Breast epithelium (tissue), 4 donors: ENCODE results near the gene BCL2L2. TPM values are rescaled to one million over a fixed set of nuclear protein-coding genes. Genes with fewer than 3 reads are reported as not detected.

Experiments used
- DNase-seq, 2 donors: peaks; one replicate each; pipeline ENCODE4 v3.0.0-alpha.2; 2019; ENCODE audit warnings: low spot score in 2 of 2
- H3K27ac ChIP-seq, 2 donors: fragments of 200-600 bp; sonication (generic) in 1 of 2; one replicate each; pipeline ENCODE4 v1.5.1; 2016 to 2019; ENCODE audit warnings: mild to moderate bottlenecking in 1 of 2
- H3K27me3 ChIP-seq, 2 donors: fragments of 200-600 bp; sonication (generic) in 1 of 2; one replicate each; pipeline versions ENCODE4 v1.5.1 to v1.6.0; 2017 to 2019; ENCODE audit warnings: control low read depth in 1 of 2, mild to moderate bottlenecking in 1 of 2
- H3K36me3 ChIP-seq: fragments of 200-600 bp; one replicate; pipeline ENCODE4 v1.5.1; 2019
- H3K4me1 ChIP-seq, 2 donors: fragments of 200-600 bp; sonication (generic); one replicate each; pipeline ENCODE4 v1.5.1; 2016 to 2019; ENCODE audit warnings: control low read depth in 1 of 2
- H3K4me3 ChIP-seq, 3 donors: fragments of 200-600 bp; sonication (generic); 1 replicate in 2 of 3; 2 replicates in 1 of 3; pipeline ENCODE4 v1.5.1; 2016 to 2019; ENCODE audit warnings: mild to moderate bottlenecking in 3 of 3, moderate library complexity in 2 of 3
- H3K9me3 ChIP-seq, 2 donors: fragments of 200-600 bp; sonication (generic) in 1 of 2; one replicate each; pipeline ENCODE4 v1.5.1; 2016 to 2019; ENCODE audit warnings: control low read depth in 1 of 2
- POLR2A ChIP-seq: fragments of 450-650 bp; IDR thresholded peaks from one replicate; pipeline ENCODE4 v1.6.1; 2016; ENCODE audit warnings: antibody characterized with exemption, mild to moderate bottlenecking, moderate library complexity
- POLR2AphosphoS5 ChIP-seq, 3 donors: sonication (generic); formaldehyde crosslinking; IDR thresholded peaks; one replicate each; pipeline ENCODE4 v1.6.1; 2017; ENCODE audit warnings: antibody characterized with exemption in 3 of 3
- intact Hi-C: fragments of 100-400 bp; cut with DNase I; formaldehyde crosslinking; loops from one replicate; pipeline ENCODE4 v1.15.1; 2023; ENCODE audit warnings: low total_unique reads
- total RNA-seq, 3 donors: library from RNA; depleted of rRNA; stranded (reverse); fragments of >200 nt; gene quantifications; one replicate each; pipeline ENCODE4 v1.1.0, GENCODE V29; 2016
- TF ChIP-seq, protein P1 (sequence below), 3 donors: fragments of 450-650 bp; IDR thresholded peaks; one replicate each; pipeline ENCODE4 v1.5.1; 2016 to 2017; ENCODE audit warnings: antibody characterized with exemption in 3 of 3, mild to moderate bottlenecking in 3 of 3, moderate library complexity in 3 of 3

Gene BCL2L2
- total RNA-seq, 3 donors from 2014 or later: 28.8 to 55.5 (median 48.2) TPM

DNA sequence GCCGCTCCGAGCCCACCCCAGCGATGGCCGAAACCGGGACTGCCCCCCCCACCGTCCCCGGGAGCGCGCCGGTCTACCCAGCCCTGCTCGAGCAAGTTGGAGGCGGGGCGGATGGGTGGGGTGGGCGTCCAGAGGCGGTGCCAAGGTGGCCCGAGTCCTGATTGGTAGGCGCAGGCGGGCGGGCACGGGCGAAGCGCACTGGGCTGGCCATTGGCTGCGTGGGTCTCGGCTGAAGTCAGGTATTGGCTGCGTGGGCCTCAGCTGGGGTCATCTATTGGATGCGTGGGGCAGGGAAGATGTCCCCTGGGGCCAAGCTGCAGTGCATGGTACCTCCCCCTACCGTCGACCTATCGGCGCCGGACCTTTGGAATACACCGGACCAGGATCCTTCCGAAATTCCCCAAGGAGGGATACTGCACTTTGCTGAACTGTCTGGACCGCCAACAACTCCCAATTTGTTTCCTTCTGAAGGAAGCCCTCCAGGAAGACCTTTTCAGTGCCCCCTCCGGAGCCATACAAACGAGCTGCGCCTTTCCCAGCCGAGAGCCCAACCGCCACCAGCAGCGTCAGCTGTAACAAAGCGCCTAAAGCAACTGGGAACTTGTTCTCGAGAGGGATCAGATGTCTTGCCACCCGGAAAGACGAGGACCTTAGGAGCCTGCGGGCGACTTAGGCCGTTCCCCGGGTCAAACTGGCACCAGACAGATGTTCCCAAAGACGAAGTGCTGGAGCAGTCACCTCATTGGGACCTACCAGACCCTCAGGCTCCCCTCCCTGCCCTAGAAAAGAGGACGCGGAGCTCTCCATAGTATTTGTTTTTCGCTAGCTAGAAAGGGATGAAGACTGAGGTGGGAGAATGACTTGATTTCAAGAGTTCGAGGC lies 20.4 kb upstream of the BCL2L2 start, which contains the start of gene HOMEZ:
TSS of gene HOMEZ (minus strand) at position 113 of the 882 bp plus-strand sequence. CDS start 180 bp downstream, outside the sequence.
- Histone ChIP-seq H3K4me1 (no peaks in the 10 kb centered on the region), H3K9me3 (no peaks in the 10 kb centered on the region), H3K27ac (peak within 1 kb of the TSS; percentile 97 to 99), H3K27me3 (no peaks in the 10 kb centered on the region), H3K36me3 (no peaks in the 10 kb centered on the region), H3K4me3 (peak within 1 kb of the TSS; percentile 72 to 99 (median 92))
- peak; percentile 100 for DNase-seq
- intact Hi-C loops: loop anchor here (10.0 kb wide), 1 partner anchor 79 kb away; the partner anchor contains the start of gene EFS
- TF ChIP-seq POLR2AphosphoS5 (IDR thresholded peaks at IDR 0.05) (peak; percentile 53 to 83 (median 75)), POLR2A (peak; percentile 17)
- TF ChIP-seq, protein P1, sequence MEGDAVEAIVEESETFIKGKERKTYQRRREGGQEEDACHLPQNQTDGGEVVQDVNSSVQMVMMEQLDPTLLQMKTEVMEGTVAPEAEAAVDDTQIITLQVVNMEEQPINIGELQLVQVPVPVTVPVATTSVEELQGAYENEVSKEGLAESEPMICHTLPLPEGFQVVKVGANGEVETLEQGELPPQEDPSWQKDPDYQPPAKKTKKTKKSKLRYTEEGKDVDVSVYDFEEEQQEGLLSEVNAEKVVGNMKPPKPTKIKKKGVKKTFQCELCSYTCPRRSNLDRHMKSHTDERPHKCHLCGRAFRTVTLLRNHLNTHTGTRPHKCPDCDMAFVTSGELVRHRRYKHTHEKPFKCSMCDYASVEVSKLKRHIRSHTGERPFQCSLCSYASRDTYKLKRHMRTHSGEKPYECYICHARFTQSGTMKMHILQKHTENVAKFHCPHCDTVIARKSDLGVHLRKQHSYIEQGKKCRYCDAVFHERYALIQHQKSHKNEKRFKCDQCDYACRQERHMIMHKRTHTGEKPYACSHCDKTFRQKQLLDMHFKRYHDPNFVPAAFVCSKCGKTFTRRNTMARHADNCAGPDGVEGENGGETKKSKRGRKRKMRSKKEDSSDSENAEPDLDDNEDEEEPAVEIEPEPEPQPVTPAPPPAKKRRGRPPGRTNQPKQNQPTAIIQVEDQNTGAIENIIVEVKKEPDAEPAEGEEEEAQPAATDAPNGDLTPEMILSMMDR (IDR thresholded peaks at IDR 0.05): no peak

DNA sequence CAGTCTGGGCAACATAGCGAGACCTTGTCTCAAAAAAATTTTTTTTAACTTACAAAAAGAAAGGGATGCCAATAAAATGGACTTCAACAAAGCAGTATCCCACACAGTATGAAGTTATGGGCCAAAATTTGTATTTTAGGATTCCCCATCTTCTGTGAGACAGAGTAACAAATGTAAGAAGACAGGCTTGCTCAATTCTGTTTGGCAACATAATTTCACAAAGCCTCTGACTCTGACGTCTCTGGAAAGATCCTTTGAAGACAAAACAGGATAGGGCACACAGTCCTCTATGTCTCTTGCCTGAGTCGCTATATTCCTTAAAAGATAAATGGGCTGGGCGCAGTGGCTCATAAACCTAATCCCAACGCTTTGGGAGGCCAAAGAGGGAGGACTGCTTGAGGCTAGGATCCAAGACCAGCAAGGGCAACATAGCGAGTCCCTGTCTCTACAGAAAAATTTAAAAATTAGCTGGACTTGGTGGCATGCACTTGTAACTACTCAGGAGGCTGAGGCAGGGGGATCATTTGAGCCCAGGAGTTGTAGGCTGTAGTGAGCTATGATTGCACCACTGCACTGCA lies 19.6 kb upstream of the BCL2L2 start:
- H3K36me3 ChIP-seq: no peaks in the 10 kb centered on the region
- DNase-seq: no peak
- H3K4me1 ChIP-seq: no peaks in the 10 kb centered on the region
- no peaks in the 10 kb centered on the region for H3K27me3 ChIP-seq
- H3K4me3 ChIP-seq: peak overlapping the region; percentile 72 to 99 (median 92)
- H3K9me3 ChIP-seq: no peaks in the 10 kb centered on the region
- peak overlapping the region; percentile 97 to 99 for H3K27ac ChIP-seq
- TF ChIP-seq POLR2AphosphoS5 (IDR thresholded peaks at IDR 0.05): no peak
- TF ChIP-seq POLR2A: no peak
- TF ChIP-seq, protein P1 (IDR thresholded peaks at IDR 0.05): no peak
- intact Hi-C loops: loop anchor here (10.0 kb wide), 1 partner anchor 78 kb away; the partner anchor contains the start of gene EFS

GRCh38 chr14:23294734-23295561 lies 11.7 kb upstream of the BCL2L2 start:
- Histone ChIP-seq H3K9me3 (no peaks in the 10 kb centered on the region), H3K27me3 (no peaks in the 10 kb centered on the region), H3K27ac (peak overlapping the region in 1 of 2 donors; percentile 34), H3K36me3 (no peaks in the 10 kb centered on the region), H3K4me1 (peaks cover under 1 to 6% of the 10 kb centered on the region in 2 donors), H3K4me3 (no peak overlapping the region)
- TF ChIP-seq POLR2A (no peak), POLR2AphosphoS5 (IDR thresholded peaks at IDR 0.05) (no peak)
- TF ChIP-seq, protein P1 (IDR thresholded peaks at IDR 0.05): peak; percentile 58 to 85 (median 67)
- peak in 1 of 2 donors; percentile 23 for DNase-seq
- intact Hi-C loops: no loop called here

- DNase-seq: peak in 1 of 2 donors; percentile 18
- H3K27ac ChIP-seq: peak overlapping the region; percentile 48 to 52
- H3K27me3 ChIP-seq: no peaks in the 10 kb centered on the region
- H3K4me3 ChIP-seq: no peak overlapping the region
- H3K9me3 ChIP-seq: no peaks in the 10 kb centered on the region
- intact Hi-C loops: no loop called here
- H3K4me1 ChIP-seq: peaks cover 8 to 13% of the 10 kb centered on the region in 2 donors
- no peaks in the 10 kb centered on the region for H3K36me3 ChIP-seq
- TF ChIP-seq POLR2A (no peak), POLR2AphosphoS5 (IDR thresholded peaks at IDR 0.05) (no peak)
- TF ChIP-seq, protein P1 (IDR thresholded peaks at IDR 0.05): no peak
Measured at GRCh38 chr14:23296012-23296777, 10.4 kb upstream of the BCL2L2 start.
